Kidney tubule cell (primary cell): ENCODE measurements around the gene PI16.
A peak's percentile ranks its signal among the peaks of the same experiment; 100 is the strongest.

Experiments used
- DNase-seq: peaks from one replicate; pipeline ENCODE4 v3.0.0-alpha.2; 2018; ENCODE audit warnings: low spot score

The PI16 gene

GRCh38 chr6:36999751-37000125 lies 45.2 kb downstream of the PI16 start:
- no peak for DNase-seq

- no peak for DNase-seq
These were observed 49.8 kb downstream of the PI16 start for GRCh38 chr6:37004044-37004980.

- DNase-seq, result no peak
These were observed 50.7 kb downstream of the PI16 start, which contains the start of gene FGD2 for GRCh38 chr6:37005061-37005810. TSS of gene FGD2 (plus strand) at chr6:37005655. CDS start at chr6:37005818, 163 bp downstream.

GRCh38 chr6:37005827-37006567 lies 51.5 kb downstream of the PI16 start:
- no peak for DNase-seq

- DNase-seq, result peak; percentile 30
These were observed 52.3 kb downstream of the PI16 start for GRCh38 chr6:37006793-37007339.

- no peak for DNase-seq
These were observed 53.0 kb downstream of the PI16 start for GRCh38 chr6:37007340-37008043.

GRCh38 chr6:37008484-37009465 lies 54.2 kb downstream of the PI16 start:
- DNase-seq, result no peak

- DNase-seq, result no peak
These were observed 55.9 kb downstream of the PI16 start for GRCh38 chr6:37010402-37010892.

GRCh38 chr6:37011656-37012378 lies 57.3 kb downstream of the PI16 start:
- no peak for DNase-seq

- DNase-seq, result no peak
These were observed 59.3 kb downstream of the PI16 start for GRCh38 chr6:37013516-37014491.
